ENCODE data around the gene SLX4IP. TPM values are rescaled to one million over a fixed set of nuclear protein-coding genes. Genes with fewer than 3 reads are reported as not detected.

Gene SLX4IP
- total RNA-seq, 4 donors from 2014 or later = 4.8 to 7.2 (median 5.7) TPM

GRCh38 chr20:10596710-10597121, 161.6 kb downstream of the SLX4IP start:
- 61% methylated on average over 4 of the region's 4 CpGs for WGBS
- no peaks in the 10 kb centered on the region for H3K36me3 ChIP-seq
- H3K4me1 ChIP-seq = peaks cover 40% of the 10 kb centered on the region
- no peak overlapping the region for H3K4me3 ChIP-seq
- H3K27ac ChIP-seq = no peak overlapping the region
- TF ChIP-seq CTCF (IDR thresholded peaks at IDR 0.05) (no peak), EP300 (IDR thresholded peaks at IDR 0.05) (no peak), POLR2A (IDR thresholded peaks at IDR 0.05) (no peak), POLR2AphosphoS5 (IDR thresholded peaks at IDR 0.05) (no peak)
- DNase-seq (ENCODE audit: low spot score in 2 of 2) = no peak
- no peaks in the 10 kb centered on the region for H3K27me3 ChIP-seq
- no peaks in the 10 kb centered on the region for H3K9me3 ChIP-seq

GRCh38 chr20:10597637-10598036, 162.5 kb downstream of the SLX4IP start:
- WGBS = 96% methylated on average over 1 of the region's 1 CpG
- no peak for DNase-seq (ENCODE audit: low spot score in 2 of 2)
- H3K4me3 ChIP-seq = no peak overlapping the region
- no peaks in the 10 kb centered on the region for H3K36me3 ChIP-seq
- TF ChIP-seq CTCF (IDR thresholded peaks at IDR 0.05) = no peak
- no peak for TF ChIP-seq EP300 (IDR thresholded peaks at IDR 0.05)
- no peak for TF ChIP-seq POLR2AphosphoS5 (IDR thresholded peaks at IDR 0.05)
- TF ChIP-seq POLR2A (IDR thresholded peaks at IDR 0.05) = no peak
- H3K4me1 ChIP-seq = peaks cover 33% of the 10 kb centered on the region
- no peaks in the 10 kb centered on the region for H3K9me3 ChIP-seq
- H3K27ac ChIP-seq = no peak overlapping the region
- H3K27me3 ChIP-seq = no peaks in the 10 kb centered on the region

GRCh38 chr20:10602221-10602871, 167.2 kb downstream of the SLX4IP start:
- no peak overlapping the region for H3K27ac ChIP-seq

GRCh38 chr20:10603378-10603777, 168.3 kb downstream of the SLX4IP start:
- Histone ChIP-seq H3K27ac (peak overlapping the region; percentile 79), H3K9me3 (no peaks in the 10 kb centered on the region), H3K4me1 (peaks cover 33% of the 10 kb centered on the region), H3K36me3 (no peaks in the 10 kb centered on the region), H3K4me3 (no peak overlapping the region), H3K27me3 (no peaks in the 10 kb centered on the region)
- 92% methylated on average over 4 of the region's 4 CpGs for WGBS
- no peak for DNase-seq (ENCODE audit: low spot score in 2 of 2)
- no peak for TF ChIP-seq EP300 (IDR thresholded peaks at IDR 0.05)
- no peak for TF ChIP-seq POLR2AphosphoS5 (IDR thresholded peaks at IDR 0.05)
- no peak for TF ChIP-seq POLR2A (IDR thresholded peaks at IDR 0.05)
- TF ChIP-seq CTCF (IDR thresholded peaks at IDR 0.05) = no peak

More at GRCh38 chr20:10602221-10602871, 167.2 kb downstream of the SLX4IP start:
- Histone ChIP-seq H3K4me3 (no peak overlapping the region), H3K36me3 (no peaks in the 10 kb centered on the region), H3K4me1 (peaks cover 33% of the 10 kb centered on the region), H3K9me3 (no peaks in the 10 kb centered on the region), H3K27me3 (no peaks in the 10 kb centered on the region)
- WGBS = 89% methylated on average over 4 of the region's 4 CpGs
- DNase-seq (ENCODE audit: low spot score in 2 of 2) = no peak
- no peak for TF ChIP-seq EP300 (IDR thresholded peaks at IDR 0.05)
- TF ChIP-seq POLR2AphosphoS5 (IDR thresholded peaks at IDR 0.05) = no peak
- TF ChIP-seq POLR2A (IDR thresholded peaks at IDR 0.05) = no peak
- TF ChIP-seq CTCF (IDR thresholded peaks at IDR 0.05) = no peak

GRCh38 chr20:10603971-10604864, 169.1 kb downstream of the SLX4IP start:
- Histone ChIP-seq H3K27ac (peak overlapping the region; percentile 79), H3K36me3 (no peaks in the 10 kb centered on the region), H3K4me3 (no peak overlapping the region), H3K27me3 (no peaks in the 10 kb centered on the region), H3K4me1 (peaks cover 32% of the 10 kb centered on the region), H3K9me3 (no peaks in the 10 kb centered on the region)
- 67% methylated on average over 8 of the region's 8 CpGs for WGBS
- TF ChIP-seq POLR2AphosphoS5 (IDR thresholded peaks at IDR 0.05) (peak in 2 of 3 donors; percentile 89 to 91), EP300 (IDR thresholded peaks at IDR 0.05) (no peak)
- peak in 1 of 2 donors; percentile 80 for DNase-seq (ENCODE audit: low spot score in 2 of 2)
